ENCODE results near the gene VASH1. TPM values are rescaled to one million over a fixed set of nuclear protein-coding genes. Genes with fewer than 3 reads are reported as not detected.

VASH1 gene
- total and polyA plus RNA-seq, 2 of the 13 experiments (the other 11 are each of a cell fraction or from before 2014, with no cell fraction given), result 0.11 to 0.24 TPM

DNA sequence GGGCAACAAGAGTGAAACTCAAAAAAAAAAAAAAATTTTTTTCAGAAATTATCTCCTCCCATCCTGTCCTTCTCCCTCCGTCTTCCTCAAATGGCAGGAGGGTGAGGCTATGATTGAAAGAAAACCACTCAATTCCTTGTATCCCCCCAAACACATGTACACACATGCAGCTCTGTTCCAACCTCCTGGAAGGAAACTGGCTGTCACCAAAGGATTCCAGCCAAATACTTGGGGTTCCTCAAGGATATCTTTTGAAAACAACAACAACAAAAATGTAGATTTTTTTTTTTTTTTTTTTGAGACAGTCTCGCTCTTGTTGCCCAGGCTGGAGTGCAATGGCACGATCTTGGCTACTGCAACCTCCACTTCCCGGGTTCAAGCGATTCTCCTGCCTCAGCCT, 46.8 kb upstream of the VASH1 start (continued):
- TF ChIP-seq, protein P1, sequence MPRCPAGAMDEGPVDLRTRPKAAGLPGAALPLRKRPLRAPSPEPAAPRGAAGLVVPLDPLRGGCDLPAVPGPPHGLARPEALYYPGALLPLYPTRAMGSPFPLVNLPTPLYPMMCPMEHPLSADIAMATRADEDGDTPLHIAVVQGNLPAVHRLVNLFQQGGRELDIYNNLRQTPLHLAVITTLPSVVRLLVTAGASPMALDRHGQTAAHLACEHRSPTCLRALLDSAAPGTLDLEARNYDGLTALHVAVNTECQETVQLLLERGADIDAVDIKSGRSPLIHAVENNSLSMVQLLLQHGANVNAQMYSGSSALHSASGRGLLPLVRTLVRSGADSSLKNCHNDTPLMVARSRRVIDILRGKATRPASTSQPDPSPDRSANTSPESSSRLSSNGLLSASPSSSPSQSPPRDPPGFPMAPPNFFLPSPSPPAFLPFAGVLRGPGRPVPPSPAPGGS (CRISPR knock-in tag; IDR thresholded peaks at IDR 0.05), result no peak
- TF ChIP-seq ZNF451 (CRISPR knock-in tag; IDR thresholded peaks at IDR 0.05) (no peak), BRCA1 (CRISPR knock-in tag; IDR thresholded peaks at IDR 0.05) (no peak), ZNF20 (CRISPR knock-in tag; IDR thresholded peaks at IDR 0.05) (no peak), HOXA3 (CRISPR knock-in tag; IDR thresholded peaks at IDR 0.05) (no peak)
- TF ChIP-seq, protein P2, sequence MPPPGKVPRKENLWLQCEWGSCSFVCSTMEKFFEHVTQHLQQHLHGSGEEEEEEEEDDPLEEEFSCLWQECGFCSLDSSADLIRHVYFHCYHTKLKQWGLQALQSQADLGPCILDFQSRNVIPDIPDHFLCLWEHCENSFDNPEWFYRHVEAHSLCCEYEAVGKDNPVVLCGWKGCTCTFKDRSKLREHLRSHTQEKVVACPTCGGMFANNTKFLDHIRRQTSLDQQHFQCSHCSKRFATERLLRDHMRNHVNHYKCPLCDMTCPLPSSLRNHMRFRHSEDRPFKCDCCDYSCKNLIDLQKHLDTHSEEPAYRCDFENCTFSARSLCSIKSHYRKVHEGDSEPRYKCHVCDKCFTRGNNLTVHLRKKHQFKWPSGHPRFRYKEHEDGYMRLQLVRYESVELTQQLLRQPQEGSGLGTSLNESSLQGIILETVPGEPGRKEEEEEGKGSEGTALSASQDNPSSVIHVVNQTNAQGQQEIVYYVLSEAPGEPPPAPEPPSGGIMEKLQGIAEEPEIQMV (CRISPR knock-in tag; IDR thresholded peaks at IDR 0.05; ENCODE audit: low read depth), result no peak
- TF ChIP-seq, protein P3, sequence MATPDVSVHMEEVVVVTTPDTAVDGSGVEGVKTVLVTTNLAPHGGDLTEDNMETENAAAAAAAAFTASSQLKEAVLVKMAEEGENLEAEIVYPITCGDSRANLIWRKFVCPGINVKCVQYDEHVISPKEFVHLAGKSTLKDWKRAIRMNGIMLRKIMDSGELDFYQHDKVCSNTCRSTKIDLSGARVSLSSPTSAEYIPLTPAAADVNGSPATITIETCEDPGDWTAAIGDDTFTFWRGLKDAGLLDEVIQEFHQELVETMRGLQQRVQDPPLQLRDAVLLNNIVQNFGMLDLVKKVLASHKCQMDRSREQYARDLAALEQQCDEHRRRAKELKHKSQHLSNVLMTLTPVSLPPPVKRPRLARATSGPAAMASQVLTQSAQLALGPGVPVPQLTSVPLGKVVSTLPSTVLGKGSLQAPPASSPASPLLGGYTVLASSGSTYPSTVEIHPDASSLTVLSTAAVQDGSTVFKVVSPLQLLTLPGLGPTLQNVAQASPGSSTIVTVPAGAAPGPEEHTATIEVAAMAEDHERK (CRISPR knock-in tag; IDR thresholded peaks at IDR 0.05; ENCODE audit: low read depth), result no peak

DNA sequence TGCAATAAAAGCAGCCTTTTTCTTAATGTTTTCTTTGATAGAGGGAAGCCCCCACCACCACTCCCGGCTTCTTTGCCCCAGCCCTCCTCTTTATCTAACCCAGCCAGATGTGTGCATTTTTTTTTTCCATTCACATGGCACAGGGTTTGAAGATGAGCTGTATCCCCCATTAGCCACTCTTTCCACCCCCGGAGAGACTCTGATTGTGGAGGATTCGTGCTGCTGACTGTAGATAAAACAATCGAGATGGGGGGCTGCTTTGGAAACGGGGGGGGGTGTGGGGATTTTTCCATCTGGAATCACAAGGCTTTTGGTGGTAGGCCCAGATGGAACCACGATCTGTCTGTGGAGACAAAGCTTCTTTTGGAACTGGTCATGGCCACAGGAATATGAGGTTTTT, 46.2 kb upstream of the VASH1 start:
- intact Hi-C loops (cut with micrococcal nuclease; ENCODE audit: unreplicated experiment), result no loop called here

More for the DNA sequence above, 46.2 kb upstream of the VASH1 start:
- peaks cover 4% of the 10 kb centered on the region for H3K4me1 ChIP-seq (ENCODE audit: insufficient read depth, low read length)
- in situ Hi-C loops (cut with HindIII; ENCODE audit: extremely low pct_ligation_motif_present, low pct_unique_long_range_greater_than_20kb), result no loop called here
- H3K79me2 ChIP-seq (ENCODE audit: insufficient read depth, low read length), result no peaks in the 10 kb centered on the region
- no peak overlapping the region for H2AFZ ChIP-seq (ENCODE audit: low read length)
- H3K4me2 ChIP-seq (ENCODE audit: low read depth, low read length), result no peak overlapping the region
- DNase-seq (ENCODE audit: low spot score), result no peak
- ChIA-PET CTCF (ENCODE audit: low intra/inter-chr PET ratio, low total read pairs) (no interaction called here), POLR2A (no interaction called here)
- H3K9ac ChIP-seq (ENCODE audit: insufficient read depth, low read depth, low read length), result no peak overlapping the region
- no peaks in the 10 kb centered on the region for H3K36me3 ChIP-seq (replicated peaks in 1 of 2; ENCODE audit: control insufficient read depth in 1 of 2, insufficient read depth in 2 of 2, low read length in 2 of 2)
- H3K27ac ChIP-seq (ENCODE audit: extremely low read length, insufficient read depth, low read length), result no peak overlapping the region
- 3% methylated on average over 6 of the region's 6 CpGs for WGBS (ENCODE audit: low lambda C conversion rate)
- TF ChIP-seq, protein P4, sequence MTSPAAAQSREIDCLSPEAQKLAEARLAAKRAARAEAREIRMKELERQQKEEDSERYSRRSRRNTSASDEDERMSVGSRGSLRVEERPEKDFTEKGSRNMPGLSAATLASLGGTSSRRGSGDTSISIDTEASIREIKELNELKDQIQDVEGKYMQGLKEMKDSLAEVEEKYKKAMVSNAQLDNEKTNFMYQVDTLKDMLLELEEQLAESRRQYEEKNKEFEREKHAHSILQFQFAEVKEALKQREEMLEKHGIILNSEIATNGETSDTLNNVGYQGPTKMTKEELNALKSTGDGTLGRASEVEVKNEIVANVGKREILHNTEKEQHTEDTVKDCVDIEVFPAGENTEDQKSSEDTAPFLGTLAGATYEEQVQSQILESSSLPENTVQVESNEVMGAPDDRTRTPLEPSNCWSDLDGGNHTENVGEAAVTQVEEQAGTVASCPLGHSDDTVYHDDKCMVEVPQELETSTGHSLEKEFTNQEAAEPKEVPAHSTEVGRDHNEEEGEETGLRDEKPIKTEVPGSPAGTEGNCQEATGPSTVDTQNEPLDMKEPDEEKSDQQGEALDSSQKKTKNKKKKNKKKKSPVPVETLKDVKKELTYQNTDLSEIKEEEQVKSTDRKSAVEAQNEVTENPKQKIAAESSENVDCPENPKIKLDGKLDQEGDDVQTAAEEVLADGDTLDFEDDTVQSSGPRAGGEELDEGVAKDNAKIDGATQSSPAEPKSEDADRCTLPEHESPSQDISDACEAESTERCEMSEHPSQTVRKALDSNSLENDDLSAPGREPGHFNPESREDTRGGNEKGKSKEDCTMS (CRISPR knock-in tag; conservative IDR thresholded peaks at IDR 0.05), result no peak
- TF ChIP-seq, protein P5, sequence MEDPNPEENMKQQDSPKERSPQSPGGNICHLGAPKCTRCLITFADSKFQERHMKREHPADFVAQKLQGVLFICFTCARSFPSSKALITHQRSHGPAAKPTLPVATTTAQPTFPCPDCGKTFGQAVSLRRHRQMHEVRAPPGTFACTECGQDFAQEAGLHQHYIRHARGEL (CRISPR knock-in tag; IDR thresholded peaks at IDR 0.05), result no peak
- no peak for FAIRE-seq
- H3K4me3 ChIP-seq (replicated peaks in 1 of 3; ENCODE audit: insufficient read depth in 1 of 3, low read depth in 2 of 3, low read length in 3 of 3), result no peak overlapping the region
- BruUV-seq (replicated peaks), result no TSS peak
- H4K20me1 ChIP-seq (ENCODE audit: insufficient read depth, low read length), result no peaks in the 10 kb centered on the region
- H3K27me3 ChIP-seq (ENCODE audit: control insufficient read depth in 1 of 2, insufficient read depth in 2 of 2, low read length in 2 of 2), result peaks cover 0 to 4% of the 10 kb centered on the region in 2 experiments; a peak in 2 of 5 replicates
- no peak for ATAC-seq
- no peaks in the 10 kb centered on the region for H3K9me3 ChIP-seq (ENCODE audit: low read length)
